Measurements from ENCODE around the gene OR2T3. TPM values are rescaled to one million over a fixed set of nuclear protein-coding genes. Genes with fewer than 3 reads are reported as not detected.
"Not testable (repeated sequence)": the region's sequence is repeated elsewhere in the genome, so short reads cannot be mapped to it uniquely, and the experiment has no call there.

Gene OR2T3, protein sequence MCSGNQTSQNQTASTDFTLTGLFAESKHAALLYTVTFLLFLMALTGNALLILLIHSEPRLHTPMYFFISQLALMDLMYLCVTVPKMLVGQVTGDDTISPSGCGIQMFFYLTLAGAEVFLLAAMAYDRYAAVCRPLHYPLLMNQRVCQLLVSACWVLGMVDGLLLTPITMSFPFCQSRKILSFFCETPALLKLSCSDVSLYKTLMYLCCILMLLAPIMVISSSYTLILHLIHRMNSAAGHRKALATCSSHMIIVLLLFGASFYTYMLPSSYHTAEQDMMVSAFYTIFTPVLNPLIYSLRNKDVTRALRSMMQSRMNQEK
- total RNA-seq (not detected), polyA plus RNA-seq (not detected)

DNA sequence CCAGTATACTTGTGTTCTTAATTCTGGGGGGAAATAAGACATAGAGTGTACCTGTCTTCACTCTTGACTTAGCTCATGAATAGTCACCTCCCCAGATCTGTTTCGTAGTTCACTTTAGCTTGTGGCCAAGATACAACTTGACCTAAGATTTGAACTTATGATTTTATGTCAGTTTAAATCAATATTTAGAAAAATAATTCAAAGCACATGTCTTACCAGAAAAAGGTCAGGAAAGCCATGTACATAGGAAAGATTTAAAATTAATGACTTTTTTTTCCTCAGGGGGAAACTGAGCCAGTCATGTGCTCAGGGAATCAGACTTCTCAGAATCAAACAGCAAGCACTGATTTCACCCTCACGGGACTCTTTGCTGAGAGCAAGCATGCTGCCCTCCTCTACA lies at the start of gene OR2T3:
Gene OR2T3, plus strand, starts transcription at position 301 of the 400 bp plus-strand sequence. Its CDS starts 0 bp downstream, at position 301.
- CTCF ChIA-PET (ENCODE audit: partially characterized antibody); H3K27me3 Mint-ChIP-seq; POLR2A ChIA-PET (ENCODE audit: partially characterized antibody); H3K4me1 ChIP-seq (ENCODE audit: insufficient read depth, low read length); H3K4me3 Mint-ChIP-seq; H3K27ac ChIP-seq (ENCODE audit: low read depth, low read length); H3K4me1 Mint-ChIP-seq; intact Hi-C loops (cut with micrococcal nuclease); DNase-seq; H3K36me3 Mint-ChIP-seq; H3K4me3 ChIP-seq (ENCODE audit: low read length in 2 of 2); H3K27me3 ChIP-seq (ENCODE audit: insufficient read depth, low read length); H3K27ac Mint-ChIP-seq; H3K36me3 ChIP-seq (ENCODE audit: insufficient read depth, low read length); H3K9me3 ChIP-seq (ENCODE audit: control insufficient read depth in 1 of 2, low read length in 2 of 2): not testable (repeated sequence)
- H3K9me3 Mint-ChIP-seq, result peaks cover 0 to 16% (median 2%) of the 10 kb centered on the region in 8 donors

DNA sequence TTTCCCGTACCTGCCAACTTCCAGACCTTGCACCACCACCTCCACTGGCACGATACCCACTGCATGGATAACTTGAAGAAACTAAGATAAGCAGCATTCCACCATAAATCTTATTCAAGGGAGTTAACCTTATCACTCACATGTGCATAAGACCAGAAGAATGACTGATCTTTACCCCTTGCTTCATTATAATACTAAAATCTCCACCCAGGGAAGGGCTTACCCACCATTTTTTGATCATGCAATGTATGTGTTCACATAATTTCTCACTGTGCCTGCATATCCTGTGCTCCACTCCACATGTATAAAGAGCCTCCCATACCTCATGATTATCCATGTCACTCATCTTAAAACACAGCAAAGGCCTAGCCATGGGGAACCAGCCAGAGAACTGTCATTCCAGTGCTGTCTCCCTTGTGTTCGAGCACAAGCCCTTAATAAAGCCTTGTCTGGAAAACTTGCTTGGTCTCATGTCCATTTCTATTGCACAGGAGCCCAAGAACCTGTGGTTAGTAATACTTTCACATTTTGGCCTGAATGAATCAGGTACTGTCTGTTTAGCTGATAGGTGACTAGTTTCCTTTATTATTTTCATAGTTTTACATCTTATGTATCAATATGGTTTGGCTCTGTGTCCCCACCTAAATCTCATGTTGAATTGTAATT lies 45.5 kb upstream of the OR2T3 start:
- H3K36me3 ChIP-seq (ENCODE audit: insufficient read depth, low read length); intact Hi-C loops (cut with micrococcal nuclease); CTCF ChIA-PET (ENCODE audit: partially characterized antibody); H3K4me3 ChIP-seq (ENCODE audit: low read length in 2 of 2); H3K27ac ChIP-seq (ENCODE audit: low read depth, low read length); H3K4me1 ChIP-seq (ENCODE audit: insufficient read depth, low read length); H3K4me1 Mint-ChIP-seq; H3K36me3 Mint-ChIP-seq; H3K4me3 Mint-ChIP-seq; H3K27me3 ChIP-seq (ENCODE audit: insufficient read depth, low read length); POLR2A ChIA-PET (ENCODE audit: partially characterized antibody); H3K27ac Mint-ChIP-seq; H3K9me3 ChIP-seq (ENCODE audit: control insufficient read depth in 1 of 2, low read length in 2 of 2); DNase-seq; H3K27me3 Mint-ChIP-seq; H3K9me3 Mint-ChIP-seq: not testable (repeated sequence)

DNA sequence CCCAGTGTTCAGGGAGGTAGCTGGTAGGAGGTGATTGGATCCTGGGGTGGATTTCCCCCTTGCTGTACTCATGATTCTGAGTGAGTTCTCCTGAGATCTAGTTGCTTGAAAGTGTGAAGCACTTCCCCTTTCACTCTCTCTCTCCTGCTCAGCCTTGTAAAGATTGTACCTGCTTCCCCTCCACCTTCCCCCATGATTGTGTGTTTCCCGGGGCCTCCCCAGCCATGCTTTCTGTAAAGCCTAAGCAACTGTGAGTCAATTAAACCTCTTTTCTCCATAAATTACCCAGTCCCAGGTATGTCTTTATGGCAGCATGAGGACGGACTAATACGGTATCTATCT lies 45.0 kb upstream of the OR2T3 start:
- H3K4me3 ChIP-seq (ENCODE audit: low read length in 2 of 2); POLR2A ChIA-PET (ENCODE audit: partially characterized antibody); CTCF ChIA-PET (ENCODE audit: partially characterized antibody); H3K4me1 ChIP-seq (ENCODE audit: insufficient read depth, low read length); intact Hi-C loops (cut with micrococcal nuclease); H3K4me3 Mint-ChIP-seq; H3K4me1 Mint-ChIP-seq; H3K9me3 ChIP-seq (ENCODE audit: control insufficient read depth in 1 of 2, low read length in 2 of 2); DNase-seq; H3K36me3 Mint-ChIP-seq; H3K27ac Mint-ChIP-seq; H3K27me3 ChIP-seq (ENCODE audit: insufficient read depth, low read length); H3K27ac ChIP-seq (ENCODE audit: low read depth, low read length); H3K27me3 Mint-ChIP-seq; H3K36me3 ChIP-seq (ENCODE audit: insufficient read depth, low read length); H3K9me3 Mint-ChIP-seq: not testable (repeated sequence)

- H3K36me3 Mint-ChIP-seq; H3K4me3 ChIP-seq (ENCODE audit: low read length in 2 of 2); H3K4me1 Mint-ChIP-seq; POLR2A ChIA-PET (ENCODE audit: partially characterized antibody); DNase-seq; H3K27me3 Mint-ChIP-seq; H3K4me1 ChIP-seq (ENCODE audit: insufficient read depth, low read length); H3K27ac ChIP-seq (ENCODE audit: low read depth, low read length); intact Hi-C loops (cut with micrococcal nuclease); H3K36me3 ChIP-seq (ENCODE audit: insufficient read depth, low read length); H3K27me3 ChIP-seq (ENCODE audit: insufficient read depth, low read length); H3K9me3 ChIP-seq (ENCODE audit: control insufficient read depth in 1 of 2, low read length in 2 of 2); CTCF ChIA-PET (ENCODE audit: partially characterized antibody); H3K4me3 Mint-ChIP-seq; H3K9me3 Mint-ChIP-seq: not testable (repeated sequence)
- H3K27ac Mint-ChIP-seq, result peak overlapping the region in 1 of 7 donors; percentile 39
Observed at GRCh38 chr1:248431683-248432082, 41.5 kb upstream of the OR2T3 start.

- H3K4me1 ChIP-seq (ENCODE audit: insufficient read depth, low read length); H3K9me3 ChIP-seq (ENCODE audit: control insufficient read depth in 1 of 2, low read length in 2 of 2); CTCF ChIA-PET (ENCODE audit: partially characterized antibody); H3K4me1 Mint-ChIP-seq; DNase-seq; intact Hi-C loops (cut with micrococcal nuclease); H3K9me3 Mint-ChIP-seq; H3K27me3 ChIP-seq (ENCODE audit: insufficient read depth, low read length); H3K36me3 Mint-ChIP-seq; H3K4me3 ChIP-seq (ENCODE audit: low read length in 2 of 2); H3K36me3 ChIP-seq (ENCODE audit: insufficient read depth, low read length); POLR2A ChIA-PET (ENCODE audit: partially characterized antibody); H3K27ac ChIP-seq (ENCODE audit: low read depth, low read length); H3K27me3 Mint-ChIP-seq; H3K4me3 Mint-ChIP-seq: not testable (repeated sequence)
- peak overlapping the region in 1 of 7 donors; percentile 39 for H3K27ac Mint-ChIP-seq
Observed at GRCh38 chr1:248432201-248432600, 41.0 kb upstream of the OR2T3 start.

DNA sequence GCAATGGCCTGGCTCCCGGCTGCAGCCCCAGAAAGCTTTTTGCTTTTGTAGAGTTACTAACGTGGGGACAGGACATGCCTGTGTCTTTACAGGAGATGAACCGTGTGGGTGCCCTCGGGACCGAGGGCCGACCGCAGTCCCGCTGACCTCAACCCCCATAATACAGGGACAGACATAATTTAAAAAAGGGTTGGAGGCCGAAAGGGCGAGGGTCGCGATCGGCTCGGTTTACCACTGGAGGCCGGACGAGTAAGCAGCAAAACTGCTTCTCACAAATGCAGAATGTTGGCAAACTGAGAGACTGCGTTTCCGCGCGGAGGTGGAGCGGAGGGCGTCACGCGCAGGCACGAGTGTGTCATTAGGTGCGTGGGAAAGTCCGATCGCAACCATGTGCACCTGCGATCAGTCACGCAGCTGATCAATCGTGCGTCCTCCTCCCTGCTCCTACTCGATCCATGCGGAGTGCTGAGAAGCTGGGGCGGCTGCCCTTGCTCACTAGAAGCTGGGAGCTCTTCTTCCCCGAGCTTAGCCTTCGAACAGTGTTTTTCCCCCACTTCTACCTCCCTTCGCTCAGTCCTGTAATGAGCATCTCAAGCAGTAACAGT lies 39.2 kb upstream of the OR2T3 start:
- H3K4me1 ChIP-seq (ENCODE audit: insufficient read depth, low read length); intact Hi-C loops (cut with micrococcal nuclease); H3K27me3 Mint-ChIP-seq; POLR2A ChIA-PET (ENCODE audit: partially characterized antibody); H3K27ac Mint-ChIP-seq; H3K36me3 Mint-ChIP-seq; H3K36me3 ChIP-seq (ENCODE audit: insufficient read depth, low read length); H3K9me3 ChIP-seq (ENCODE audit: control insufficient read depth in 1 of 2, low read length in 2 of 2); H3K9me3 Mint-ChIP-seq; H3K27me3 ChIP-seq (ENCODE audit: insufficient read depth, low read length); H3K4me3 ChIP-seq (ENCODE audit: low read length in 2 of 2); CTCF ChIA-PET (ENCODE audit: partially characterized antibody); DNase-seq; H3K4me3 Mint-ChIP-seq; H3K27ac ChIP-seq (ENCODE audit: low read depth, low read length); H3K4me1 Mint-ChIP-seq: not testable (repeated sequence)

DNA sequence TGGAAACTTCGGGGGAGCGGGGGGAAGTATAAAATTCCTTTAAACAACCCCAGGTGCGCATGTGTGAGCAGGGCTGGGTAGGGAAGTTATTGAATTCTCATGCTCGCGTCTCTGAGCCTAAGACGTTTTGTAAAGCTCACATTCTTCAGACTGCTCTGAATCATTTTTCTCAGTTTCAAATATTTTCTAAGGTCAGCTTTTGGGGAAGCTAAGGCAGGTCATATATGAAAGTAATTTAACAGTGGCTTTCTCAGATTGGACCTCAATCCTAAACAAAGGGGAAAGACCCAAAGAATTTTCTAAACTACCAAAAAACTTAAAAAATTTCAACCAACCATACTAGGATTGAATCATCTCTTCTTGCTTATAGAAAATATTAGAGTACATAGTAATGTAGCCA lies 38.2 kb upstream of the OR2T3 start:
- H3K27me3 Mint-ChIP-seq; DNase-seq; H3K36me3 Mint-ChIP-seq; H3K9me3 ChIP-seq (ENCODE audit: control insufficient read depth in 1 of 2, low read length in 2 of 2); H3K27ac Mint-ChIP-seq; H3K27ac ChIP-seq (ENCODE audit: low read depth, low read length); H3K4me3 Mint-ChIP-seq; H3K9me3 Mint-ChIP-seq; H3K4me1 ChIP-seq (ENCODE audit: insufficient read depth, low read length); H3K36me3 ChIP-seq (ENCODE audit: insufficient read depth, low read length); POLR2A ChIA-PET (ENCODE audit: partially characterized antibody); CTCF ChIA-PET (ENCODE audit: partially characterized antibody); H3K4me3 ChIP-seq (ENCODE audit: low read length in 2 of 2); H3K27me3 ChIP-seq (ENCODE audit: insufficient read depth, low read length); intact Hi-C loops (cut with micrococcal nuclease); H3K4me1 Mint-ChIP-seq: not testable (repeated sequence)
